ENCODE results near the gene MGAT4B.
A peak's percentile ranks its signal among the peaks of the same experiment; 100 is the strongest.

MGAT4B gene

GRCh38 chr5:179819296-179820126 lies 12.8 kb upstream of the MGAT4B start:
- ATAC-seq (peak; percentile 39), DNase-seq (peak; percentile 68)
- Mint-ChIP-seq H3K27me3 (no peaks in the 10 kb centered on the region), H3K4me1 (peaks cover 69% of the 10 kb centered on the region), H3K9me3 (no peaks in the 10 kb centered on the region), H3K27ac (peak overlapping the region; percentile 94 to 98), H3K4me3 (peak overlapping the region; percentile 88 to 94)

- no peaks in the 10 kb centered on the region for H3K27me3 Mint-ChIP-seq
- no peaks in the 10 kb centered on the region for H3K9me3 Mint-ChIP-seq
- peaks cover 63% of the 10 kb centered on the region for H3K4me1 Mint-ChIP-seq
- DNase-seq (peak; percentile 87 to 95), ATAC-seq (peak; percentile 81)
- peak overlapping the region; percentile 95 to 98 for H3K27ac Mint-ChIP-seq
- H3K4me3 Mint-ChIP-seq = peak overlapping the region; percentile 82 to 94
Observed at GRCh38 chr5:179818746-179819295, 12.2 kb upstream of the MGAT4B start.

- H3K27ac Mint-ChIP-seq = peak overlapping the region; percentile 95 to 98
Observed at GRCh38 chr5:179817890-179818745, 11.5 kb upstream of the MGAT4B start.

GRCh38 chr5:179817470-179817840 lies 10.8 kb upstream of the MGAT4B start:
- no peak for DNase-seq
- peak overlapping the region in 1 of 2 donors; percentile 98 for H3K27ac Mint-ChIP-seq
- no peaks in the 10 kb centered on the region for H3K9me3 Mint-ChIP-seq
- ATAC-seq = no peak
- H3K4me1 Mint-ChIP-seq = peaks cover 49% of the 10 kb centered on the region
- peak overlapping the region; percentile 82 to 94 for H3K4me3 Mint-ChIP-seq
- no peaks in the 10 kb centered on the region for H3K27me3 Mint-ChIP-seq

More at GRCh38 chr5:179817890-179818745, 11.5 kb upstream of the MGAT4B start:
- H3K27me3 Mint-ChIP-seq = no peaks in the 10 kb centered on the region
- H3K4me3 Mint-ChIP-seq = peak overlapping the region; percentile 82 to 94
- ATAC-seq = no peak
- H3K9me3 Mint-ChIP-seq = no peaks in the 10 kb centered on the region
- no peak for DNase-seq
- peaks cover 56% of the 10 kb centered on the region for H3K4me1 Mint-ChIP-seq

DNA sequence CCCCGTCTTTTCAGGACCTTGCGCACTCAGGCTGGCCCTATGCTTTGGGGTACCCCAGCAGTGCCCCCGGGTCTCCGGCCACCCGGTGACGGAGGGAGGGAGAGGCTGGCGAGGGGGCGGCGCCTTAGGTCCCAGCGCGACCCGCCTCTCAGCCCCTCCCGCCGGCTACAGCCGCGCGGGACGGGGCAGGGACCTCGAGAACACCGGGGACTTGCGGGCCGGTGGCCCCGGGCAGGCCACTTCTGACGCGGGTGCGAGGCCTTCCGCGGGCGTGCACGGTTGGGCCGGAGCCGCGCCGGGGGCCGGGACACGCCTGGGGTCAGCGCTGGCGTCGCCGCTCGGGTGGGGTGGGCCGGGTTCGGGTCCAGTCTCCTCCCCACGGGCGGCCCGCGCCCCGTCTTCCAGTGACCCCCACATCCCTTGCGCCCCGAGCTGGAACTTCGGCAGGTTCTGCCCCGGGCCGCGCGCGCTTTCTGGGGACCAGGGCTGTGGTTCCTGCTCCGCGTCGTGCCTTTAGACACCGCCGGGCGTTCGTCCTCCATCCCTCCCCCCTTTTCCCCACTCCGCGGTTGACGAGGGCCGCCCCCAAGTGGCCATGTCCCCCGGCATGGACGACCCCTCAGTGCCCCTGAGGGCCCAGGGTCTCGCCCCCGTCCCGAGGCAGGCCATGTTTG lies 10.3 kb upstream of the MGAT4B start:
- peak overlapping the region in 1 of 2 donors; percentile 19 for H3K27ac Mint-ChIP-seq
- H3K27me3 Mint-ChIP-seq = no peaks in the 10 kb centered on the region
- DNase-seq (no peak), ATAC-seq (no peak)
- H3K4me3 Mint-ChIP-seq = peak overlapping the region; percentile 82 to 94
- no peaks in the 10 kb centered on the region for H3K9me3 Mint-ChIP-seq
- peaks cover 44% of the 10 kb centered on the region for H3K4me1 Mint-ChIP-seq

GRCh38 chr5:179816401-179816795 lies 9.7 kb upstream of the MGAT4B start:
- no peak overlapping the region for H3K27ac Mint-ChIP-seq

DNA sequence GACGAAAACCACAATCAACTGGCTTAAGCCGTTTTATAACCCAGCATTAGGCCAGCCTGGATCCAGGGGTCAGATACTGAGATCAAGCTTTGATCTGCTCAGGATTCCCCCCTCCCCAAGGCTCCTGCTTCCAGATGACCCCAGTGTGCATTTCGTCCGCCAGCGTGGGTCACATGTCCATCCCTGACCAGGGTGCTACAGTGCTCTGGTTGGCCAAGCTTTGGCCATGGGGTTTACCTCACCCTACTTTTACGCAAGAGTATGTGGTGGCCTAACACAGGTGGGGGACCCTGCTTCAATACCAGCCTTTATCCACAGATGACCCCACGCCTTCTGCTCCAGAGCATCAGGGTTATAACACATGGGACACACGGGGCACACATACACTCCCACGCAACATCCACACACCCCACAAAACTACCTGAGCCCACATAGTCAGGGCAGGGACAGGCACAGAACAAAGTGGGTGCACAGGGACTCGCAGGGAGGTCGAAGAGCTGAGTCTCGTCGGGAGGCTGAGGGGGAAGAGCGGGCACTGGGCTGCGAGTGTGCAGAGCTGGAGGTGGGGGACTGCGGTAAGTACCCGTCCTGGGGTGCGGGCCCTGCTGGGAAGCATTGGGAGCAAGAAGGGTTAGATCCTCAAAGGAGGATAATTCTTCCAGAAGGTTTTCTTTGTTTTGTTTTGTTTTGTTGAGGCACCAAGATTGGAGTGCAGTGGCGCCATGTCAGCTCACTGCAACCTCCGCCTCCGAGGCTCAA lies 9.0 kb upstream of the MGAT4B start:
- Mint-ChIP-seq H3K9me3 (no peaks in the 10 kb centered on the region), H3K4me3 (peak overlapping the region; percentile 19 to 23), H3K27ac (peak overlapping the region in 1 of 2 donors; percentile 77), H3K27me3 (no peaks in the 10 kb centered on the region), H3K4me1 (peaks cover 37% of the 10 kb centered on the region)
- ATAC-seq = no peak
- DNase-seq = no peak

More at GRCh38 chr5:179816401-179816795, 9.7 kb upstream of the MGAT4B start:
- ATAC-seq (no peak), DNase-seq (no peak)
- H3K4me3 Mint-ChIP-seq = peak overlapping the region; percentile 26 to 32
- H3K4me1 Mint-ChIP-seq = peaks cover 38% of the 10 kb centered on the region
- H3K9me3 Mint-ChIP-seq = no peaks in the 10 kb centered on the region
- no peaks in the 10 kb centered on the region for H3K27me3 Mint-ChIP-seq

DNA sequence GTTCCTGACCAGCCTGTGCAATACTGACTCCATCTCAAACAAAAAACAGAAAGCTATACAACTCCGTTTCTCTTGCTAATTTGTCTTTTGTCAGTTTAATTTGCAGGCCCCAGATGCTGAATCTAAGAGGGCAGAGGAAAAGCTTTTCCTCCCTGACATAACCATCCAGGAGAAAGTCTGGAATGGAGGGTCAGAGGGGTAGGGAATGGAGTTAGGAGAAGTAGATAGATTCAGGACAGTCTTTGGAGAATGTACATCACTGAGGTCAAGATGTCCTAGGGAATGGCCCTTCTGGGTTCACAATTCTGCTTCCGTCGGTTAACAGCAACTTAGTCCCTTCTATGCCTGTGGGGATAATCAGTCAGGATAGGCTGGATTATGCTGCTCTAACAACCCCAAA lies 7.4 kb upstream of the MGAT4B start:
- H3K27ac Mint-ChIP-seq = no peak overlapping the region
- ATAC-seq (no peak), DNase-seq (no peak)
- H3K9me3 Mint-ChIP-seq = no peaks in the 10 kb centered on the region
- no peak overlapping the region for H3K4me3 Mint-ChIP-seq
- H3K27me3 Mint-ChIP-seq = no peaks in the 10 kb centered on the region
- H3K4me1 Mint-ChIP-seq = peaks cover 21% of the 10 kb centered on the region

GRCh38 chr5:179812997-179813607 lies 6.4 kb upstream of the MGAT4B start:
- no peak for ATAC-seq
- no peaks in the 10 kb centered on the region for H3K9me3 Mint-ChIP-seq

DNA sequence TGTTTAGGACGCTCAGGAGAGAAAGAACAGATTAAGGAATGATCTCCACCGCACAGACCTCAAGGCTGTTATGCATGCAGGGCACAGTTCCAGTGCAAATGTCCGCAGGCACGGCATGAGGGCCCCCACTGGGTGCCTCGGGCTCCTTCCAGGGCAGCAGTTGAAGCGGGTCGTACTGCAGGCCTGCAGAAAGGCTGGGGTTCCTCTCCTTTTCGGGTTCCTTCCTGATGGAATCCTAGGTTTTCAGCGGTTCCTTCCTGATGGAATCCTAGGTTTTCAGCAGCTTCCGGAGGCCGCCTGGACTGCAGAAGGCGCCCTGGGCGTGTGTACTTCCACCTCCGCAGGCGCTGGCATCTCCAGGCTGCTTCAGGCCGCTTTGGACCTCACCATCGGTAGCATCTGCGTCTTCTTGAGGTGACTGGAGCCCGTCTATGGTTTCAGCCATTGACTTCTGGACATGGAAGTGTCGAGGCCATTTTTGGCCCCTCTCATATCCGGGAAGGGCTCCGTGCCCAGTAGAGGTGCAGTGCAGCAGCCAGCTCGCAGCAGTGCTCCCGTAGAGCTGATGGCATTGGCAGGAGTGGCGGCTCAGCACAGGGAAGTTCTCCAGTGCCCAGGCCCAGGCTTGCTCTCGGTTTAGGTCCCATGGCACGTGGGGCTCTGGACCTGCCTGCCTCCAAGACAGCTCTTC lies 5.6 kb upstream of the MGAT4B start:
- DNase-seq = no peak
- H3K9me3 Mint-ChIP-seq = no peaks in the 10 kb centered on the region
- no peak overlapping the region for H3K27ac Mint-ChIP-seq
- H3K4me3 Mint-ChIP-seq = no peak overlapping the region
- H3K27me3 Mint-ChIP-seq = no peaks in the 10 kb centered on the region
- peaks cover 12% of the 10 kb centered on the region for H3K4me1 Mint-ChIP-seq
- ATAC-seq = no peak

More at GRCh38 chr5:179812997-179813607, 6.4 kb upstream of the MGAT4B start:
- Mint-ChIP-seq H3K27ac (no peak overlapping the region), H3K4me1 (peaks cover 13% of the 10 kb centered on the region), H3K4me3 (no peak overlapping the region), H3K27me3 (no peaks in the 10 kb centered on the region)
- DNase-seq = no peak

DNA sequence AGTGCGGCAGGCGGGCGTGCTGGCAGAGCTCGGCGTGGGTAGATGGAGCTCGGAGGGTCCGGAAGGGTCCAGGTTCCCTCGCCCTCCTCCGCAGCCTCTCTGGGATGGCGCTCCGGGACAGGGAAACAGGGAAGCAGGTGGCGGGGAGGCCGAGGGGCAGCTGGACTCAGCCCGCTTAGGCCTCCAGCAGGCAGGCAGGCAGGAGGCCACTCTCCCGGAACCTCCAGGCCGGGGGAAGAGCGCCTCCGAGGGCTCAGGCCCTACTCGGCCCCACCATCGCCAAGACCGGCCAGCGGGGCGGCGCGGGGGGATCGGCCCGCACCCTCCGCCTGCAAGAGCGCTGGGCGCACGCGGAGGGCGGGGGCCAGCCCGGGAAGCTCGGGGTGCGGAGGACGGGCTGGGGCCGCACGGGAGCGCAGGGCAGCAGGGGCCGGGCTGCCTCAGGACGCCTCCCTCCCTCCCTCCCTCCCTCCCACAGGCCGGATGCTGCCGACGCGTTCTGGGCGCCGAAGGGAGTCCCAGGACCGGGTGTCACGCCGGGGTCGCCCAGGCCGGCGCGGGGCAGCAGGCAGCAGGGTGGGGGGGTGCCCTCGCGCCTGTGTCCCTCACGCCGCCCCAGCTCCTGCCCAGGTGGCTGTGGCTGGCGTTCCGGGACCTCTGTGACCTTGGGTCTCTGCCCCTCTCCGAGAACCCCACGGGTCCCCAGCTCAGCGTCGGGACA lies 977 bp downstream of the MGAT4B start:
- Mint-ChIP-seq H3K9me3 (no peaks in the 10 kb centered on the region), H3K4me1 (peaks cover 51% of the 10 kb centered on the region), H3K4me3 (peak overlapping the region; percentile 96 to 99), H3K27me3 (no peaks in the 10 kb centered on the region), H3K27ac (peak overlapping the region; percentile 78 to 92)
- DNase-seq (peak; percentile 37 to 61), ATAC-seq (peak; percentile 31)

DNA sequence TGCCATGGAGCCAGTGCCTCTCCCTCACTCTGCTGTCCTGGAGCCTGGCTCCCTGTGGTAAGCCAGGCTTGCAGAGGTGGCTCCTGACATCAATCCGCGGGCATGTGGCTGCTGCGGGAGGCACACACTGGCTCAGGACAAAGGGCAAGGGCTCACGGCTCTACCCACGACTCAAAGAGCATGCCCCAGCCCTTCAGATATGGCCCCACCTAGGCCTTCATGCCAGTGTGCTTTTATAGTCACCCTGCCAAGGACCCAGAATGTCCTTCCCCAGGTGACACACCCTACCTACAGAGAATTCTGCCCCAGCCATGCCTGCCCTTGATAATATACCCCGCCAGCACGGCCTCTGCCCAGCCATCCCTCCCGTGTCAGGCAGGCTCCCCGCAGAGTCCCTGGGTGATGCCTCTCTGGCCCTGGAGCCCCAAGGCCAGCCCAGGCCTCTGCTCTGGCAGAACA lies 1.6 kb downstream of the MGAT4B start:
- Mint-ChIP-seq H3K27ac (peak overlapping the region; percentile 78 to 92), H3K9me3 (no peaks in the 10 kb centered on the region), H3K27me3 (no peaks in the 10 kb centered on the region), H3K4me3 (peak overlapping the region; percentile 96 to 99), H3K4me1 (peaks cover 51% of the 10 kb centered on the region)
- DNase-seq (peak in 1 of 2 donors; percentile 12), ATAC-seq (no peak)

- H3K4me1 Mint-ChIP-seq = peaks cover 51% of the 10 kb centered on the region
- H3K27ac Mint-ChIP-seq = peak overlapping the region; percentile 7 to 92
- no peaks in the 10 kb centered on the region for H3K9me3 Mint-ChIP-seq
- no peaks in the 10 kb centered on the region for H3K27me3 Mint-ChIP-seq
- ATAC-seq (no peak), DNase-seq (no peak)
- peak overlapping the region; percentile 96 to 99 for H3K4me3 Mint-ChIP-seq
Observed at GRCh38 chr5:179804555-179804947, 2.1 kb downstream of the MGAT4B start.

Measured in stimulated activated naive CD8-positive, alpha-beta T cell treated with anti-CD3 and anti-CD28 coated beads, Interleukin-15, amount 100 ng/mL, for 72 hours (primary cell).